ENCODE measurements around the gene ANKRD24. TPM values are rescaled to one million over a fixed set of nuclear protein-coding genes. Genes with fewer than 3 reads are reported as not detected.
A peak's percentile ranks its signal among the peaks of the same experiment; 100 is the strongest.
"Not testable (repeated sequence)": the region's sequence is repeated elsewhere in the genome, so short reads cannot be mapped to it uniquely, and the experiment has no call there.

The ANKRD24 gene
- total RNA-seq, 1 donor = 0.99 TPM

GRCh38 chr19:4266253-4267000 is 83.9 kb downstream of the ANKRD24 start:
- no peak overlapping the region for H3K4me3 ChIP-seq (ENCODE audit: low read depth, low read length)
- TF ChIP-seq CTCF (IDR thresholded peaks at IDR 0.05; ENCODE audit: insufficient read depth, low read length) = no peak
- DNase-seq (ENCODE audit: low read depth) = no peak

GRCh38 chr19:4267101-4267900 is 84.8 kb downstream of the ANKRD24 start:
- peak; percentile 40 for DNase-seq (ENCODE audit: low read depth)
- no peak overlapping the region for H3K4me3 ChIP-seq (ENCODE audit: low read depth, low read length)
- peak; percentile 80 for TF ChIP-seq CTCF (IDR thresholded peaks at IDR 0.05; ENCODE audit: insufficient read depth, low read length)

- DNase-seq (ENCODE audit: low read depth) = no peak
- TF ChIP-seq CTCF (IDR thresholded peaks at IDR 0.05; ENCODE audit: insufficient read depth, low read length) = no peak
- H3K4me3 ChIP-seq (ENCODE audit: low read depth, low read length) = no peak overlapping the region
These were observed 85.7 kb downstream of the ANKRD24 start for GRCh38 chr19:4267901-4268815.

GRCh38 chr19:4268816-4269430 is 86.4 kb downstream of the ANKRD24 start:
- no peak overlapping the region for H3K4me3 ChIP-seq (ENCODE audit: low read depth, low read length)
- no peak for DNase-seq (ENCODE audit: low read depth)
- TF ChIP-seq CTCF (IDR thresholded peaks at IDR 0.05; ENCODE audit: insufficient read depth, low read length) = no peak

- no peak for TF ChIP-seq CTCF (IDR thresholded peaks at IDR 0.05; ENCODE audit: insufficient read depth, low read length)
- H3K4me3 ChIP-seq (ENCODE audit: low read depth, low read length) = no peak overlapping the region
- no peak for DNase-seq (ENCODE audit: low read depth)
These were observed 90.4 kb downstream of the ANKRD24 start for GRCh38 chr19:4272894-4273293.

- H3K4me3 ChIP-seq (ENCODE audit: low read depth, low read length); DNase-seq (ENCODE audit: low read depth): not testable (repeated sequence)
These were observed 91.8 kb downstream of the ANKRD24 start for GRCh38 chr19:4274321-4274686.

Other genes starting within 250 kb of the ANKRD24 start
- gene NMRK2, start 249.6 kb upstream of the ANKRD24 start, total RNA-seq (ENCODE audit: low replicate concordance) = not detected in 2 replicates
- 64.7 and 82.8 TPM in 2 replicates for gene DAPK3, start 211.6 kb upstream of the ANKRD24 start, total RNA-seq (ENCODE audit: low replicate concordance)
- 1,127 and 1,964 TPM in 2 replicates for gene EEF2, start 197.2 kb upstream of the ANKRD24 start, total RNA-seq (ENCODE audit: low replicate concordance)
- 21.5 and 23.8 TPM in 2 replicates for gene PIAS4, start 175.0 kb upstream of the ANKRD24 start, total RNA-seq (ENCODE audit: low replicate concordance)
- gene ZBTB7A, start 115.8 kb upstream of the ANKRD24 start, total RNA-seq (ENCODE audit: low replicate concordance) = 23.5 and 31.6 TPM in 2 replicates
- gene MAP2K2, start 58.6 kb upstream of the ANKRD24 start, total RNA-seq (ENCODE audit: low replicate concordance) = 177 and 215 TPM in 2 replicates
- gene CREB3L3, start 29.1 kb upstream of the ANKRD24 start, total RNA-seq (ENCODE audit: low replicate concordance) = not detected in 2 replicates
- 12.6 and 14.7 TPM in 2 replicates for gene SIRT6, start 126 bp upstream of the ANKRD24 start, total RNA-seq (ENCODE audit: low replicate concordance)
- gene EBI3, start 46.8 kb downstream of the ANKRD24 start, total RNA-seq (ENCODE audit: low replicate concordance) = 0.33 TPM in 1 of 2 replicates, not detected in the other
- 16.8 and 17.2 TPM in 2 replicates for gene YJU2, start 64.4 kb downstream of the ANKRD24 start, total RNA-seq (ENCODE audit: low replicate concordance)
- gene SHD, start 96.6 kb downstream of the ANKRD24 start, total RNA-seq (ENCODE audit: low replicate concordance) = not detected in 2 replicates
- not detected in 2 replicates for gene TMIGD2, start 119.7 kb downstream of the ANKRD24 start, total RNA-seq (ENCODE audit: low replicate concordance)
- 6.3 and 7.5 TPM in 2 replicates for gene FSD1, start 121.9 kb downstream of the ANKRD24 start, total RNA-seq (ENCODE audit: low replicate concordance)
- gene STAP2, start 156.1 kb downstream of the ANKRD24 start, total RNA-seq (ENCODE audit: low replicate concordance) = 1.2 and 7.5 TPM in 2 replicates
- 5.4 and 13.2 TPM in 2 replicates for gene MPND, start 160.9 kb downstream of the ANKRD24 start, total RNA-seq (ENCODE audit: low replicate concordance)
- gene SH3GL1, start 217.9 kb downstream of the ANKRD24 start, total RNA-seq (ENCODE audit: low replicate concordance) = 49.1 and 97.2 TPM in 2 replicates
- gene CHAF1A, start 220.0 kb downstream of the ANKRD24 start, total RNA-seq (ENCODE audit: low replicate concordance) = 8.6 and 25.8 TPM in 2 replicates